ENCODE measurements around the gene PRKCA.

PRKCA gene

GRCh38 chr17:66665194-66665593, 362.8 kb downstream of the PRKCA start:
- Histone ChIP-seq H3K4me2 (ENCODE audit: low read length) (no peak overlapping the region), H3K4me3 (ENCODE audit: low read length) (no peak overlapping the region), H4K20me1 (ENCODE audit: control insufficient read depth, insufficient read depth, low read depth, low read length) (no peaks in the 10 kb centered on the region), H3K27ac (ENCODE audit: low read depth, low read length) (no peak overlapping the region), H3F3A (ENCODE audit: control insufficient read depth, insufficient read depth) (no peaks in the 10 kb centered on the region), H3K27me3 (ENCODE audit: control insufficient read depth, low read length) (no peaks in the 10 kb centered on the region), H3K4me1 (ENCODE audit: control insufficient read depth, low read length) (no peaks in the 10 kb centered on the region), H3K79me2 (ENCODE audit: control insufficient read depth, low read length) (no peaks in the 10 kb centered on the region), H3K9me2 (replicated peaks; ENCODE audit: control insufficient read depth, low read length) (no peaks in the 10 kb centered on the region), H3K36me3 (ENCODE audit: control insufficient read depth, low read length) (no peaks in the 10 kb centered on the region), H3K9me3 (ENCODE audit: control insufficient read depth, insufficient read depth, low read length) (no peaks in the 10 kb centered on the region)
- TF ChIP-seq EZH2phosphoT487 (IDR thresholded peaks at IDR 0.05; ENCODE audit: borderline replicate concordance, low read length), result no peak
- TF ChIP-seq, protein P1, sequence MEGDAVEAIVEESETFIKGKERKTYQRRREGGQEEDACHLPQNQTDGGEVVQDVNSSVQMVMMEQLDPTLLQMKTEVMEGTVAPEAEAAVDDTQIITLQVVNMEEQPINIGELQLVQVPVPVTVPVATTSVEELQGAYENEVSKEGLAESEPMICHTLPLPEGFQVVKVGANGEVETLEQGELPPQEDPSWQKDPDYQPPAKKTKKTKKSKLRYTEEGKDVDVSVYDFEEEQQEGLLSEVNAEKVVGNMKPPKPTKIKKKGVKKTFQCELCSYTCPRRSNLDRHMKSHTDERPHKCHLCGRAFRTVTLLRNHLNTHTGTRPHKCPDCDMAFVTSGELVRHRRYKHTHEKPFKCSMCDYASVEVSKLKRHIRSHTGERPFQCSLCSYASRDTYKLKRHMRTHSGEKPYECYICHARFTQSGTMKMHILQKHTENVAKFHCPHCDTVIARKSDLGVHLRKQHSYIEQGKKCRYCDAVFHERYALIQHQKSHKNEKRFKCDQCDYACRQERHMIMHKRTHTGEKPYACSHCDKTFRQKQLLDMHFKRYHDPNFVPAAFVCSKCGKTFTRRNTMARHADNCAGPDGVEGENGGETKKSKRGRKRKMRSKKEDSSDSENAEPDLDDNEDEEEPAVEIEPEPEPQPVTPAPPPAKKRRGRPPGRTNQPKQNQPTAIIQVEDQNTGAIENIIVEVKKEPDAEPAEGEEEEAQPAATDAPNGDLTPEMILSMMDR (IDR thresholded peaks at IDR 0.05; ENCODE audit: low read depth, low read length, poor library complexity, severe bottlenecking), result no peak

- Histone ChIP-seq H4K20me1 (ENCODE audit: control insufficient read depth, insufficient read depth, low read depth, low read length) (no peaks in the 10 kb centered on the region), H3F3A (ENCODE audit: control insufficient read depth, insufficient read depth) (no peaks in the 10 kb centered on the region), H3K27me3 (ENCODE audit: control insufficient read depth, low read length) (no peaks in the 10 kb centered on the region), H3K4me1 (ENCODE audit: control insufficient read depth, low read length) (no peaks in the 10 kb centered on the region), H3K27ac (ENCODE audit: low read depth, low read length) (no peak overlapping the region), H3K36me3 (ENCODE audit: control insufficient read depth, low read length) (no peaks in the 10 kb centered on the region), H3K79me2 (ENCODE audit: control insufficient read depth, low read length) (no peaks in the 10 kb centered on the region), H3K4me2 (ENCODE audit: low read length) (no peak overlapping the region), H3K9me3 (ENCODE audit: control insufficient read depth, insufficient read depth, low read length) (no peaks in the 10 kb centered on the region), H3K4me3 (ENCODE audit: low read length) (no peak overlapping the region), H3K9me2 (replicated peaks; ENCODE audit: control insufficient read depth, low read length) (no peaks in the 10 kb centered on the region)
- TF ChIP-seq, protein P1 (IDR thresholded peaks at IDR 0.05; ENCODE audit: low read depth, low read length, poor library complexity, severe bottlenecking), result no peak
- TF ChIP-seq EZH2phosphoT487 (IDR thresholded peaks at IDR 0.05; ENCODE audit: borderline replicate concordance, low read length), result no peak
Measured at GRCh38 chr17:66667090-66667489, 364.7 kb downstream of the PRKCA start.

DNA sequence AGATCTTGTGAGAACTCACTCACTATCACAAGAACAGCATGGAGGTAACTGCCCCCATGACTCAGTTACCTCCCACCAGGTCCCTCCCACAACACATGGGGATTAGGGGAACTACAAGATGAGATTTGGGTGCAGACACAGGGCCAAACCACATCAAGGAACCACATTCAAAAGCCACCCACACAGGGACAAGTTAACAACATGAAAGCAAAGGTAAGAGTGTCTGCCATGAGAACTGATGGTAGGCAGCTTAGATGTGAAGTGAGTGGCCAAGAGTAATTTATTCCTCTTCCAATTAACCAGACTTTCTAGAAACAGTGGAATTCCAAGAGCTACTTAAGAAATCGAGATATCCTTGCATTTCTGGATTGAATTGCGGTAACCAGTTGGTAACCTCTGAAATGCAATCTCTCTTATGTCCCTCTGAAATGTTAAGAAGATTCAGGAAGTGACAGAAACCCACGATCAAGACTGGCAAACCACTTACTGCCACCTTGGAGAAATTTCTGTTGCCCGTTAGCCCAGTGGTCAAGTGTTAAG, 365.1 kb downstream of the PRKCA start:
- H3K27me3 ChIP-seq (ENCODE audit: control insufficient read depth, low read length), result no peaks in the 10 kb centered on the region
- no peaks in the 10 kb centered on the region for H4K20me1 ChIP-seq (ENCODE audit: control insufficient read depth, insufficient read depth, low read depth, low read length)
- H3K27ac ChIP-seq (ENCODE audit: low read depth, low read length), result no peak overlapping the region
- H3K9me3 ChIP-seq (ENCODE audit: control insufficient read depth, insufficient read depth, low read length), result no peaks in the 10 kb centered on the region
- H3K4me1 ChIP-seq (ENCODE audit: control insufficient read depth, low read length), result no peaks in the 10 kb centered on the region
- no peaks in the 10 kb centered on the region for H3K9me2 ChIP-seq (replicated peaks; ENCODE audit: control insufficient read depth, low read length)
- H3K79me2 ChIP-seq (ENCODE audit: control insufficient read depth, low read length), result no peaks in the 10 kb centered on the region
- H3K4me3 ChIP-seq (ENCODE audit: low read length), result no peak overlapping the region
- no peaks in the 10 kb centered on the region for H3K36me3 ChIP-seq (ENCODE audit: control insufficient read depth, low read length)
- no peak overlapping the region for H3K4me2 ChIP-seq (ENCODE audit: low read length)
- TF ChIP-seq, protein P1 (IDR thresholded peaks at IDR 0.05; ENCODE audit: low read depth, low read length, poor library complexity, severe bottlenecking), result no peak
- no peak for TF ChIP-seq EZH2phosphoT487 (IDR thresholded peaks at IDR 0.05; ENCODE audit: borderline replicate concordance, low read length)
- H3F3A ChIP-seq (ENCODE audit: control insufficient read depth, insufficient read depth), result no peaks in the 10 kb centered on the region

All from DOHH2 (cell line).